Chondrocyte (in vitro differentiated cells): ENCODE results near the gene UBASH3A. TPM values are rescaled to one million over a fixed set of nuclear protein-coding genes. Genes with fewer than 3 reads are reported as not detected.

Experiments used
- DNase-seq: peaks from one replicate; pipeline ENCODE4 v3.0.0; 2021; ENCODE audit warnings: mixed read lengths, low spot score
- H3K27ac Mint-ChIP-seq: one replicate; pipeline ENCODE4 v1.8.0; 2021; ENCODE audit warnings: mild to moderate bottlenecking, moderate library complexity, mixed read lengths; ENCODE audit not compliant: unreplicated experiment
- H3K27me3 Mint-ChIP-seq: 2 replicates; pipeline ENCODE4 v1.8.0; 2021; ENCODE audit warnings: low read depth, mixed read lengths
- H3K36me3 Mint-ChIP-seq: 2 replicates; pipeline ENCODE4 v1.8.0; 2021; ENCODE audit warnings: low read depth, mixed read lengths
- H3K4me1 Mint-ChIP-seq: 2 replicates; pipeline ENCODE4 v1.8.0; 2021; ENCODE audit warnings: low read depth, mild to moderate bottlenecking, mixed read lengths
- H3K4me3 Mint-ChIP-seq: one replicate; pipeline ENCODE4 v1.8.0; 2021; ENCODE audit warnings: mild to moderate bottlenecking, moderate library complexity, mixed read lengths; ENCODE audit not compliant: unreplicated experiment
- H3K9me3 Mint-ChIP-seq: 2 replicates; pipeline ENCODE4 v1.8.0; 2021; ENCODE audit warnings: low read depth, mixed read lengths
- CTCF ChIP-seq: fragments of 200-600 bp; sonication (generic); IDR thresholded peaks from 2 replicates; pipeline ENCODE4 v1.5.0; 2021; ENCODE audit warnings: antibody characterized with exemption, mild to moderate bottlenecking, moderate library complexity
- total RNA-seq: library from RNA; stranded (reverse); gene quantifications from 3 replicates; pipeline ENCODE4 v1.2.1, GENCODE V29; 2021

Gene UBASH3A
- total RNA-seq, 1 donor from 2014 or later = not detected

DNA sequence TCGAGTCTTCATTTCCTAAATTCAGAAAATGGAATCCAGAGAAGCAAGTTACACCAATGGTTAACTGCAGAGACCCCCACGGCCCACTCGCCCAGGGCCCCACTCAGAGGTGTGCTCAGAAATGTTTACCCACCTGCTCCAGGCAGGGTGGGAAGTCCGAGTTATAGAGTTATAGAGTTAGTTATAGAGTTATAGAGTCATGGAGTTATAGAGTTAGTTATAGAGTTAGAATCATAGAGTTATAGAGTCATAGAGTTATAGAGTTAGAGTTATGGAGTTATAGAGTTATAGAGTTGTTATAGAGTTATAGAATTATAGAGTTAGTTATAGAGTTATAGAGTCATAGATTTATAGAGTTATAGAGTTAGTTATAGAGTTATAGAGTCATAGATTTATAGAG lies 31.7 kb downstream of the UBASH3A start:
- H3K4me1 Mint-ChIP-seq = no peaks in the 10 kb centered on the region

GRCh38 chr21:42435833-42436232 lies 32.1 kb downstream of the UBASH3A start:
- Mint-ChIP-seq H3K4me1 (no peaks in the 10 kb centered on the region), H3K27me3 (peaks cover 13% of the 10 kb centered on the region), H3K36me3 (no peaks in the 10 kb centered on the region), H3K27ac (no peak overlapping the region), H3K9me3 (peaks cover 18% of the 10 kb centered on the region), H3K4me3 (no peak overlapping the region)
- TF ChIP-seq CTCF = no peak
- DNase-seq = no peak

More for the DNA sequence above, 31.7 kb downstream of the UBASH3A start:
- TF ChIP-seq CTCF = no peak
- Mint-ChIP-seq H3K9me3 (peaks cover 18% of the 10 kb centered on the region), H3K27ac (no peak overlapping the region), H3K4me3 (no peak overlapping the region), H3K36me3 (no peaks in the 10 kb centered on the region), H3K27me3 (peaks cover 13% of the 10 kb centered on the region)
- no peak for DNase-seq

GRCh38 chr21:42436914-42437313 lies 33.2 kb downstream of the UBASH3A start:
- Mint-ChIP-seq H3K36me3 (no peaks in the 10 kb centered on the region), H3K27ac (no peak overlapping the region), H3K4me1 (no peaks in the 10 kb centered on the region), H3K4me3 (no peak overlapping the region), H3K27me3 (peaks cover 13% of the 10 kb centered on the region), H3K9me3 (peaks cover 15% of the 10 kb centered on the region)
- no peak for DNase-seq
- no peak for TF ChIP-seq CTCF

DNA sequence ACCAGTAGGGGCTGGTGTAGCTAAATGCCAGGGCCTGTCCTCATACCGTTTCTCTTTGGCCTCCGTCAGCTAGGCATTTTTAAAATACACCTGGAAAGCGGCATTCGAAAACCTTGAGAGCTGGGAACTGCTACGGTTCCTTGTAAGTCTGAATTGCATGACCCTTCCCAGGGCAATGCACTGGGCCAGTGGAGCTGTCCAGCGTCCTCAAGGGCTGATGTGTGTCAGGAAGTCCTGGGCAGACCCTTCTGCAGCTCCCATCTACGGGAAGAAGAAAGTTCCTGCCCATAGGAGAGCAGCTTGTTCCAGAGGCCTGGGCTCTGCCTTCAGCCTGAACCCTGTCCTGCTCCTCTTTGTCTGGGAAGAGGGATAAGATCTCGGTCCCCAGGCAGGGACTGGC lies 34.1 kb downstream of the UBASH3A start:
- H3K4me3 Mint-ChIP-seq = no peak overlapping the region
- DNase-seq = no peak
- H3K4me1 Mint-ChIP-seq = no peaks in the 10 kb centered on the region
- peaks cover 17% of the 10 kb centered on the region for H3K27me3 Mint-ChIP-seq
- no peak for TF ChIP-seq CTCF
- H3K36me3 Mint-ChIP-seq = no peaks in the 10 kb centered on the region
- no peak overlapping the region for H3K27ac Mint-ChIP-seq
- peaks cover 7% of the 10 kb centered on the region for H3K9me3 Mint-ChIP-seq

- DNase-seq = no peak
- H3K4me1 Mint-ChIP-seq = no peaks in the 10 kb centered on the region
- no peaks in the 10 kb centered on the region for H3K36me3 Mint-ChIP-seq
- H3K4me3 Mint-ChIP-seq = no peak overlapping the region
- no peak for TF ChIP-seq CTCF
- peaks cover 3% of the 10 kb centered on the region for H3K9me3 Mint-ChIP-seq
- peaks cover 19% of the 10 kb centered on the region for H3K27me3 Mint-ChIP-seq
- H3K27ac Mint-ChIP-seq = no peak overlapping the region
Observed at GRCh38 chr21:42438316-42439205, 34.9 kb downstream of the UBASH3A start.
